Brain pericyte (primary cell): ENCODE data around the gene HOXC5.

Experiments used
- DNase-seq: peaks from one replicate; pipeline ENCODE4 v3.0.0-alpha.2; 2012; ENCODE audit warnings: low read depth, low spot score

Gene HOXC5

DNA sequence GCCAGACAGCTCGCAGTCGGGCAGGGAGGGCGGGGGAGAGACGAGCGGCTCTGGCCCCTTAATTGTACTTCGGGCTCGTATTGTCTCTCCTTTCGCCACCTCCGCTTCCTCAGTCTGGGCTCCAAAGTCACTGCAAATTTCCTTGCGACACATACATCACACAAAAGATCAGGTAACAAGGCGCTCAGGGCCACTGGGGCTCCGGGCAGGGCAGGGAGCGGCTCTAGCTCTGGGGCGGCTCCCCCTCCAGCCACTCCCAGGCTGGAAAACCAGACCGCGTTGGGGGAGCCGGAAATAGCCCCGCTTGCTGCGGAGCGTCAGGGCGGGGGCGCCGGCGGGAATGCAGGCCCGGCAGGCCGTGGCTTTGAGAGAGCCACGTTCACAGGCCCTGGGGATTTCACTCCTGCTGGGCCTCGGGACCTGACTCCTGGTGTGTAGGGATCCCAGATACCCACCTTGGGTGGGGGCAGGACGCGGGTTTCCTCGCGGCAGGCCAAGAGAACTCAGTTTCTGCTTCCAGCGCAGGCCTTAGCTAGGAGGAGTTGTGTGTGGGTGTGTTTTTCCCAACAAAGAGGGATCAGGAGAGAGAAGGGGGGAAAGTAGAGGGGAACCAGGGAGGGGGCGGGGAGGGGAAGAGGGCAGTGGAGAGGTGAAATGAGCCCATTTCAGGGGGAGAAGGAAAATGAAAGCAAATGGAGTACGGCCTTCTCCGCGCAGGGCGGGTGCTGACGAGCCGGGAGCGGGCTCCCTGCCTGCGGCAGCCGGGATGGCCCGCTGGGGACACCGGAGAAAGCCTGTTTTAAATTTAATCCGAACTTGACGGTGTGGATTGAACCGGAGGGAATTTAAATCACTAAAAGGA, 37.2 kb upstream of the HOXC5 start:
- no peak for DNase-seq

DNA sequence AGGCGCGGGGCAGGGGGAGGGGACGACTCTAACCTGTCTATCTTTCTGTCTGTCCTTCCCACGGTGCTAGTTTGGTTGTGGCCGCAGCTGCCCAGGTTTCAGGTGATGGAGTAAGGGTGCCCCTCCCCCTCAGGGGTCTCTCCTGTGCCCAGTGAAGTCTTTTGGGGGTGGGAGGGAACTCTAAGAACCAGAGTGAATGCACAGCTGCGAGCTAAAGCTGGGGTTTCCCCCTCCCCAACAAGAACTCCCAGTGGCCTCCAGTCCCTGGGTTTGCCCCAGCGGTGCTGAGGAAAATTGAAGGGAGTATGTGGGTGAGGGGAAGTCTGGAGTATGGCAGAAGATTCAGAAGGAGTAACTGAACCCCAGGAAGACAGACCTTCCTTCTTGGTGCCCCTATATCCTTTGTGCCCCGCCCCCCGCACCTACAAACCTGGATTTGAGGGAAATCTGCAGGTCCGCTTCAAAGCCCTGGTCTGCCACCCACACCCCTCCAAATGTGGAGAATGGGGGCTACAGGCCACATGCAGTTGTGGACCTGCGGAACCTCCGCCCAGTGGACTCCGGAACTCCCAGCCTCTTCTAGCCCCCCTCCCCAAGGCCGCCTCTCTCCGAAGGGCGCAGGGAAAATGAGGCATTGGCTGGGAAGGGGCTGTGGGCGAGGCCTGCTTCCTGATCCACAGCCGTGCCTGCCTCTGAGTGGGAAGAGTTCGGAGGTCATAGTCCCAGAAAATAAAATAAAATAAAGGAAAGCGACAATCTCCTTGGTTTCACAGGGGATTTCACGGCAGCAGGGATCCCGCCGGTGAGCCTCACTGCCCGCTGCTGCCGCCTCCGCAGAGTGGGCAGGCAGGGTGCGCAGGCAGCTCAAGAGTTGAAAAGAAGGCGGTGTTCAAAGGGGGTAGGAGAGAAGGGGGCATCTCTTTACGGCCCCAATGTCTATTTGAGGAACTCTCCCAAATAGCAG, 36.3 kb upstream of the HOXC5 start:
- no peak for DNase-seq

DNA sequence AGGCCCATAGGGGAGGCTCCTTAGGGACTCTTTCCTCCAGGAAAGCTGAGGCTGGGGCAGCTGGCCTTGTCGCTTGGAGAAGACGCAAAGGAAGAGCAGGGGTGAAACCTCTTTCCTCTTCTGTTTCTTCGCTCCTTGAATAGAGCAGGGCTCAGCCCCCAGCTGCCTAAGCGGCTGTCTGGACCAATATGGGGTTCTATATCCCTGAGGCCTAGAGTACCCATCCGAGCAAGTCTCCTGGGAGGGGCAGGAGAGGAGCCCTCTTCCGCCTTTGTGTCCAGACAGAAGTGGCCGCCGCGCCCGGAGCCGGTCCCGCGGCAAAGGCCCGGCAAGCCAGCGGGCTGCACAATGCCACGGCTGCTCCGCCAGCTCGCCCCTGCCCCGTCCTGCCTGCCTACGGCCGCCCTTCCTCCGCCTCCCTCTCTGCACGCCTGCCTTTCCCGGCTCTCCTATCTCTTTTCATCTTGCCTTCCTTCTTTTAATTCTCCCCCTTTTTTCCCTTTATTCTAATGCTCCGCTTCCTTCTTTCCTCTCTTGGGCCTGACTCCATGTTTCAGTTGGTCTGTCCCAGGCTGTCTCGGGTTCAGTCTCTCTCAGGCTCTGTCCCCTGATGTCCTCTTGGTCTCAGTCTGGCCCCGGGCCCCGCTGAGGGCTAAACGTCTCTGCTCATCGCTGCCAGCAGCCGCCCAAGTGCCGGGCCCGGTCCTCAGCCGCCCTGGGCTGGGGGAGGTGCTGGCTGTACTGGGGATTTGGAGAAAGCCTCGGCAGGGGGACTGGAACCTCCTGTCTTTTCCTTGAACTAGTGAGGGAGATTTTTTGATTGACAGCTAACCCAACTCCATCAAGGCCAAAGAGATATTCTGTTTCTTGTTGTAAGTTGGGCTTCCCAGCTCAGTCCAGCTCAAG, 35.4 kb upstream of the HOXC5 start:
- no peak for DNase-seq

GRCh38 chr12:53998110-53998899, 34.5 kb upstream of the HOXC5 start:
- no peak for DNase-seq

- DNase-seq: no peak
Observed at GRCh38 chr12:53998900-53999236, 34.0 kb upstream of the HOXC5 start.

DNA sequence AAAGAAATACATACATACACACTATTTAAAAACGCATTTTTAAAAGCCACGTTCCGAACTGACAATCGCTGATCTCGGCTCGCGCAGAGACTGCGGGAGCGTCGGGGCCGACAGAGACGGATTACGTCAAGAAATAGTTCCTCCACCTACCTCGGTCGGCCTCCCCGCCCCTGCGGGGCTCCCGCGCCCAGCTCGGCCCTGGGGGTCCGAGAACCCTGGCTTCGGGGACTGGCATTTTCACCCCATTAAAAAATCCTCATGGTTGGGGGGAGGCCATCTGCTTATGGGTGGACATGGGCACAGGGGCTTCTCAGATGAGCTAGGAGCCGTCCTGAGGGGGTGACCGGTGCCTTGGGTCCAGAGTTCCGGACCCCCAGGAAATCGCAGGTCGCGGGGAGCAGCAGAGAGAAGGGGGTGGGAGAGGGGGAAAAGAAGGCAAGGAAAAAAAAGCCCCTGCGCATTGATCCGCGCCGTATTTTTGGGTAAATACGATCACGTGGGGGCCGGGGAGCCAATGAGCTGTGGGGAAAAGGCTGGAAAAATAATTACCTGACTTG, 33.2 kb upstream of the HOXC5 start:
- no peak for DNase-seq

GRCh38 chr12:54000116-54001114, 32.4 kb upstream of the HOXC5 start, which contains the start of gene HOXC9:
Gene HOXC9, plus strand, starts transcription at chr12:54000161. Its CDS starts 28 bp downstream, at chr12:54000189.
- no peak for DNase-seq

DNA sequence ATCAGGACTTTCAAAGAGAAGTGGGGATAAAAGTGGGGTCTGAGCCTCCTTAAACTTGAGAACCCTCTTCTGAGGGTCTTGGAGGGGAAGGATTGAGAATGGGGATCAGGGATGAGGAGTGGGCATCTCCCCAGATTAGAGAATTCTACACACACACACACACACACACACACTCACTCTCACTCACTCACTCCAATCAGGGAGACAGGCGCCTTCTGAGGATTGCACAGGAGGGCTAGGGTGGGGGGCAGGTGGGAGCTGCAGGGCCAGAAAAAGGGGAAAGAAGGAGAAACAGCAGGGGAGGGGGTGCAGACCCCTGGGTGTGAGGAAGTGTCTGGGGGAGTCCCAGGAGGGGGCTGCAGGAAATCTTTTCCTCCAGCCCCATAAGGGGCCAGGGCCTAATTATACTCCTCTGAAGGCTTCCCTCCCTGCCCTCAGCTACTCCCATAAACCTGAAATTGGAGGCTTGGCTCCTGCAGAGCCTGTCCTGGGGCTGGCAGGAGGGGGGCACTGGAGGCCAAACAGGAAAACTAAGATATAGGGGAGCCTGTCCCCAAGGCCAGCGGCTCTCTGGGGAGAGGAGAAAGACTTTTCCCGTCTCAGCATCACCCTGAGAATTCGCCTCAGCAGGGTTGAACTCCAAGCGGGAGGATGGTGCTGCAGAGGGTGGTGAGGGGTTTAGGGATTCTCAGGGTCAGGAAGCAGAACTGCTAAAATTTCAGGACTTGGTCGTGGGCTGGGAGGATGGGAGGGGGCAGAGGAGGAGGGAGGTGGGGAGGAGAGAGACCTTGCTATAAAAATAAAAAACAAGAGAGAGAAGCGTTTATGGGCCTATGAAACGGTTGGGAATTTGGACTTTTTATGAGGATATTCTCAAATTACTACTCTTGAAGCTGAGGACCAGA, 31.3 kb upstream of the HOXC5 start:
- DNase-seq: no peak

- no peak for DNase-seq
Observed at GRCh38 chr12:54002278-54002914, 30.5 kb upstream of the HOXC5 start.

- no peak for DNase-seq
Observed at GRCh38 chr12:54002915-54003389, 29.9 kb upstream of the HOXC5 start.

DNA sequence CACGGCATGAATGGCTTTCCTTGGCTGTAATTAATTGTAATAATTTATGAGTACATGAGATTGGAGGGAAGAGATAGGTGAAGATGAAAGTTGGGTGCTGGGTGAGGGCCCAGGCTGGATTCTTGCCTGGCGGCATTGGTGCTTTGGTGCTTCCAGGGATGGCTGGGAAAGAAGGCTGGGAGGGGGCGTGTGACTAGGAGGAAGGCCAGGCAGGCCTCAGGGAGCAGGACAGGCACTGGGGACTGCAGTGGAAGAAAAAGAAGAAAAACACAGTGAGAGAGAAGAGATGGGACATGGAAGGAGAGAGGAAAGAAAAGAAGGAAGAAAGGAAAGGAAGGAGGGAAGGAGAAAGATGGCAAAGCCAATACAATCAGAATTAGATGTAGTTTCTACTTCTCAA, 29.2 kb upstream of the HOXC5 start:
- DNase-seq: no peak

- no peak for DNase-seq
Observed at GRCh38 chr12:54004063-54004840, 28.6 kb upstream of the HOXC5 start.

- DNase-seq: no peak
Observed at GRCh38 chr12:54004841-54005530, 27.9 kb upstream of the HOXC5 start.

DNA sequence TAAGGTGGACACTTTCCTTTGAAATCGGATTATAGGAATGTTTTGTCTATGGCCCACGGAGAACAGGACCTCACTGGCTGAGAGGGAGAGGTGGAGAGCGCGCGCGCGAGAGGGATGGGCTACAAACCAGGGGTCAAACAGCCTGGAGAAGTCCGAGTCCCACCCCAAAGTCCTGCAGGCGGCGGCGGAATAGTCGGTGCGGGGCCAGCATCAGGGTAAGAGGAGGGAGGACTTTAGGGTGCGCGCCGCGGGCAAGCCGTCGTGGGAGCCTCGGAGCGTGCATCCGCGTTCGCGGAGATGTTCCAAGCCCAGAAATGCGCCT, 27.4 kb upstream of the HOXC5 start:
- no peak for DNase-seq

GRCh38 chr12:54005853-54006558, 26.8 kb upstream of the HOXC5 start:
- DNase-seq: peak; percentile 21
